ENCODE measurements around the gene HOXA9.

HOXA9 gene

GRCh38 chr7:27151931-27152815 is 13.2 kb downstream of the HOXA9 start, which contains the start of gene HOXA3:
Gene HOXA3 (minus strand): TSS chr7:27152583. CDS start chr7:27110640, 41,943 bp downstream.
- DNase-seq (ENCODE audit: low spot score): no peak

DNA sequence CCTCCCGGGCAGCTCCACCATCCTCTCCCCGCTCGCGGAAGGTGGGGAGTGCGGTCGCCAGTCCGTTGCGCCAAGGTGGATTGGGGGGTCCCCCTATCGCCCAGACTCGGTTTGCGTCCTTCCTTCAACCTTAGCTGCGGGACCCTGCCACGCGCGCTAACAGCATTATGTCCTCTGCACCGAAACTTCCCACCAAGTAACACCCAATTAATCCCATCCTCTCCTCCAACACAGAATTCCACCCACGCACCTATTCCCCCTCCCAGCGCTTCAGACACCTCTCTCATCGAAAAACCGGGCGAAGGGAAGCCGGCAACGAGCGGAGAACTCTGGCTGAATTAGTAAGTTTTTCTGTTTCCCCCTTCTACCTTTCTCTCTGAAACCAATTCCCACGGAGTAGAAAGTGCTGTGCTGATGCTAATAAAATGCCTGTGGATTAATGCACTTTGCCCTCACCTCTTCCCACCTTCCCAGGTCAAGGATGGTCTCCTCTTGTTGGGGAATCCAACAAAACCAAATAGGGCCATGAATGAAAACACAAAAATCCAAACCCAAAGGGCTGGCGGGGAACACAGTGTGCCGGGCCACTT is 13.9 kb downstream of the HOXA9 start:
- no peak for DNase-seq (ENCODE audit: low spot score)

- peak; percentile 64 for DNase-seq (ENCODE audit: low spot score)
Observed at GRCh38 chr7:27150568-27151340, 14.6 kb downstream of the HOXA9 start.

GRCh38 chr7:27149842-27150567 is 15.3 kb downstream of the HOXA9 start:
- no peak for DNase-seq (ENCODE audit: low spot score)

- no peak for DNase-seq (ENCODE audit: low spot score)
Observed at GRCh38 chr7:27148756-27149641, 16.3 kb downstream of the HOXA9 start.

- no peak for DNase-seq (ENCODE audit: low spot score)
Observed at GRCh38 chr7:27148031-27148755, 17.1 kb downstream of the HOXA9 start.

DNA sequence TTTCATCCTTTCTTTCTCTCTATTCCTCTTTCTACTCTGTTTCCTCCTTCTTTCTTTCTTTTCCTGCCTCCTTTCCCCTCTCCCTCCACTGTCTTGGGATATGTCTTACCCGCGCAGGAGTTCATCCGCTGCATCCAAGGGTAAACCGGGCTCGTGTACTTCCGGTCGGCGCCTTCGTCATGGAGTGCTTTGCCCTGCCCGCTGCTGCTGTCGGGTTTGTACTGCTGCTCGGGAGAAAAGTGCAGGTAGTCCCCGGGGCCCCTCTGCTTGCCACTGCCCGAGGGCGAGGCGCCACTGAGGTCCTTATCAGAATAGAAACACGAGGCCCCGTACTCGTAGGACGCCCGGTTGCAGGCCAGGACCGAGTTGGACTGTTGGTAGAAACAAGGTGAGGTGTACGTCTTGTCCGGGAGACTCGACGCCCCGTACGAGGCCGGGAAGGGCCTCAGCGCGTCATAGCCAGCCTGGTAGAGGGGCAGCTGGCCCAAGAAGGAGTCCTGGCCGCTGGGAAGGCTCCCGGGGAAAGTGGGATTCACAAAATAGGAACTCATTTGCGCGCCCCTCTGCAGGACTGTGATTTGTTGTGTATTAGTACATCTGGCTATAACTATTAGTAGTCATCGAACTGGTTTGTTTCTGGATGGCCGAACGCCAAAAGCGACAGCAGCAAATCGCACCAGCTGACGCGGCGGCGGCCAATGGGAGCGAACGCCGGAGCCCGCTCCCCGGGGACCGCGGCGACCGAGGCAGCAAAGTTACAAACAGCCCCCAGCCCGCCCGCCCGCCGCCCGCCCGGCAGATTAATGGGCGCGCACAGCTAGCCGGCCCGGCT is 17.9 kb downstream of the HOXA9 start, which contains the start of gene HOXA6:
TSS of gene HOXA6 (minus strand) at position 576 of the 832 bp plus-strand sequence. CDS start at position 551, 25 bp downstream.
- no peak for DNase-seq (ENCODE audit: low spot score)

GRCh38 chr7:27146491-27147198 is 18.7 kb downstream of the HOXA9 start:
- no peak for DNase-seq (ENCODE audit: low spot score)

DNA sequence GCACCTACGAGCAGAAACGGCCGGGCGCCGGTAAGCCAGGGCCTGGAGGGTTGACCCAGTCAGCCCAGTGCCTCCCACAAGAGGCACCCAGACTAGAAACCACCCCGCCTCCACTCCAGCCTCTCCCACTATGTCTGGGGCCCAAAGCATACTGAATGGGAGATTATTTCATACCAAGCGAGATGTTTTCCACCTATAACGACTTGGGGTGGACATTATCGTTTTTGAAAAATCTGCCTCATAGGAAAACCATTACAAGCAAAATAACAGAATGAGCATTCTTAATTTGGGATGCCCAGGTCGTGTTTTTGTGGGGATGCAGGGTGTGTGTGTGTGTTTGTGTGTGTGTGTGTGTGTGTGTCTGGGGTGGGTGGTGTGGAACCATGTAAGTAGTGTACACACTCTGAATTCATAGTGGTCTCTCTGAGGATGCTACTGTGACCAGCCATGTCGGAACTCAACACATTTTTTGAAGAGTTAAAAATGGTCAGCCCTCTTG is 19.4 kb downstream of the HOXA9 start:
- no peak for DNase-seq (ENCODE audit: low spot score)

- no peak for DNase-seq (ENCODE audit: low spot score)
Observed at GRCh38 chr7:27145165-27145913, 20.0 kb downstream of the HOXA9 start.

- DNase-seq (ENCODE audit: low spot score): no peak
Observed at GRCh38 chr7:27144781-27145164, 20.6 kb downstream of the HOXA9 start.

DNA sequence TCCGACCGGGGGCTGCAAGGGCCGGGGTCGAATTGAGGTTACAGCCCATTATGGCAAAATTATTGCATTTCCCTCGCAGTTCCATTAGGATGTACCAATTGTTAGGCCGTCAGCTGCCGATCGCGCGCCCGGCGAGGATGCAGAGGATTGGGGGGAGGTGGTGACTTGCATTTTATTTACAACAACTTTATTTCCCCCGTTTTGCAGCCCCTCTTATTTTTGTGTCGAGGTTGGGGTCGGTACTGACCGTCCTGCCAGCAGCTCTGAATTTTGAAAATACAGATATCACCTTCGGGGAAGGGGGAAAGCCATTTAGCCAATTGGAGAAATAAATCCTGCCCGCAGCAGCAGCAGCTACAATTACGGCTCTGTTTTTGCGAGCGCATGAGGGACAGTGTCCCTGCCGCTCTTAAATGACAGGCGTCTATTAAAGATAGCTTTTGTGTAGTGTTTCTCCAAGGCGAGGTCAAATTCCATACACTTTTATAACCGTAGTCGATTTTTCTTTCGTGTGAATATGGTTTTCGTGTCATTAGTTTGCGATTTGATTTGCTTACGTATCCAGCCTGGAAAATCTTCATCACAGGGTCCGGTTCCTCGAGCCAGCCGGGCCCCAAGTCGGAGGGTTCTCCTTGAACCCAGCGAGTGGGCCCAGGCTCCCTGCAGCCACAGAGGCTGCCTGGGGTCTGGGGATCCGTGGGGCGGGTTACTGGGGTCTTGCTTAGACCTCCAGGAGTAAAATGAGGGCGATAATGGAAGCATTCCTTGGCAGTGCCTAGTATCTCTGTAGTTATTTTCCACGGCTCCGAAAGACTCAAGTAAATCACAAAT is 21.2 kb downstream of the HOXA9 start:
- DNase-seq (ENCODE audit: low spot score): no peak

GRCh38 chr7:27143023-27143949 is 22.1 kb downstream of the HOXA9 start, which contains the start of gene HOXA5:
Gene HOXA5 (minus strand): TSS chr7:27143681. CDS start chr7:27143607, 74 bp downstream.
- no peak for DNase-seq (ENCODE audit: low spot score)

- no peak for DNase-seq (ENCODE audit: low spot score)
Observed at GRCh38 chr7:27142580-27143022, 22.7 kb downstream of the HOXA9 start.

- DNase-seq (ENCODE audit: low spot score): no peak
Observed at GRCh38 chr7:27141923-27142579, 23.3 kb downstream of the HOXA9 start.

Measured in CD4-positive, alpha-beta T cell treated with Interleukin-15 for 4 hours (primary cell).